ENCODE measurements around the gene CIPC.

Gene CIPC

DNA sequence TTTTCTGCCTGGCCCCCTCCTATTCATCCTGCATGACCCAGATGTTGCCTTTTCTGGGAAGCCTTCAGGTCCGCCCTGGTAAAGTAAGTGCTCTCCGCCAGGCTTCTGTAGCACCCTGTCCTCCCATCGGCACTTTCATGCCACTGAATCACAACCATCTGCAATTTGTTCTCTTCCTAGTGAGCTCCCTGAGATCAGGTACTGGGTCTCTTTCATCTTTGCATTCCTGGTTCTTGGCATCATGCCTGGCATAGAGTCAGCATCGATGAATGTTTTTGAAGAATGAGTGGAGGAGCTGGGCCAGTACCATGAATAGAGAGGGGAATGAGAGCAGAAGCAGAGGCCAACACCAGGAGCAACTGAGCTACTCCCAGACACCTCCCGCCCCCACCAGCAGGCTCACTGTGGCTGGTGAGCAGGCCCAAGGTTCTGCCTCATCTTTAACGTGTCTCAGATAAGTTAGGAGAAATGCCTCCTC is 30.4 kb downstream of the CIPC start:
- no peak for DNase-seq

- DNase-seq = no peak
Observed at GRCh38 chr14:77130386-77130785, 32.3 kb downstream of the CIPC start.

- DNase-seq = no peak
Observed at GRCh38 chr14:77131206-77131605, 33.1 kb downstream of the CIPC start.

DNA sequence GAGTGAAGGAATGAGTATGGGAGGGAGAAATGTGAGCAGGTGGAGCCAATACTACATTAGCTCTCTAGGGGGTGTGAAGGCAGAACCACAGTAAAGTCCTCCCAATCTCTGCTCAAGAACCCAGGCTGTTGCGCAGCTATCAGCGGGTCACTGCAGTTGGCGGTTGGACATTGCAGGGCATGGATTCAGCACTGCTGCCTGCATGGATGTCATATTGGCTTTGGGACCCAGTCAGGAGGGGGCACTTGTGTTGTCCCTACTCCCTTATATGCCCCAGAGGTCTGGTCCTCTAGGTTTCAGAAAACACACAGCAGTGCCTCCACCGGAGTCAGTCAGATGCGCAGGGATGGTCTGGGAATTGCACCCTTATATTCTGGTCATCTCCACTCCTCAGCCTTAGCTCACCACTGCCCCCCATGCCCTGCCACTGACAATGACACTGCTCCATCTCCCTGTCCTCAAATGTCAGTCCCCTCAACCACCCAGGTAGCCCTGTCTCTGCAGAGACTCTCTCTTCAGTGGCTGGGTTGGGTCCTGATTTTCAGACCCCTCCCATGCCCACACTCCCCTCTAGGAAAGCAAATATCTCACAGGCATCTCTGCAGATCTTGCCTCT is 33.9 kb downstream of the CIPC start:
- DNase-seq = no peak

- no peak for DNase-seq
Observed at GRCh38 chr14:77133720-77134338, 35.8 kb downstream of the CIPC start.

- DNase-seq = no peak
Observed at GRCh38 chr14:77139022-77139421, 41.0 kb downstream of the CIPC start.

DNA sequence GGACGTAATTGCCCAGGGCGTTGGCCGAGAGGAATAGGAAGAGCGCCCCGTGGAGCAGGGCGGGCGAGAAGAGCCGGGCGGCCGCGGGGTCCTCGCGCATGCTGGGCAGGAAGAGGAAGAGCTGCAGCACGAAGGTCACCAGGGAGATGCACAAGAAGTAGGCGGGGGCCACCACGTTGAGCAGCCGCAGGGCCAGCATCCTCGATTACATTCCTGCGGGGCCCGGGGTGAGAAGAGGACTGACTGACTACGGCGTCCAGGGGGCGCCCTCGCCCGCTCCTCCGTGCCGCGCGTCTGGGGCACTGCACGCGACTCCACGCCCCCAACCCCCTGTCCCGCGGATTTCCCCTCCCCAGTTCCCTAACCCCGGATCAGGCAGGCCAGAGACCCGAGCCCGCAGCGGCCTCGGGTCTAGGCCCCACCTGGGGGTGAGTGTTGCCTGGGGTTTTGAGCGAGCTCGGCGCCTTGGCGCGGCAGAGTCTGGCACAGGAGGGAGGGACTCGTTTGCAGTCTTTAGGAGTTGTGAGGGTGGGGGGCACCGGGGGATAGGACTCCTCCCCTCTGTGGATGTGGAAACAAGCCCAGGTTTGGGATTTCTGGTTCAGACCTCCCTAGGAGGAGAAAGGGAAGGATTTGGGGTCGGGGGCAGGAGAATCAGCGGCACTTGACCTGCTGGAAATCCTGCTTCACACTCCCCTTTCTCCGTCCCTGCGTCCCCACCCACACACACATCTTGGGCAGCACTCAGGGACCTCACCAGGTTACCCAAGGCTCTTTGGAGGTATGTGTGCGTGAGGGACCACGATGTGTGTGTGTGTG is 41.7 kb downstream of the CIPC start:
- DNase-seq = peak; percentile 61 to 74

GRCh38 chr14:77140359-77141213 is 42.5 kb downstream of the CIPC start:
- peak; percentile 70 to 78 for DNase-seq

DNA sequence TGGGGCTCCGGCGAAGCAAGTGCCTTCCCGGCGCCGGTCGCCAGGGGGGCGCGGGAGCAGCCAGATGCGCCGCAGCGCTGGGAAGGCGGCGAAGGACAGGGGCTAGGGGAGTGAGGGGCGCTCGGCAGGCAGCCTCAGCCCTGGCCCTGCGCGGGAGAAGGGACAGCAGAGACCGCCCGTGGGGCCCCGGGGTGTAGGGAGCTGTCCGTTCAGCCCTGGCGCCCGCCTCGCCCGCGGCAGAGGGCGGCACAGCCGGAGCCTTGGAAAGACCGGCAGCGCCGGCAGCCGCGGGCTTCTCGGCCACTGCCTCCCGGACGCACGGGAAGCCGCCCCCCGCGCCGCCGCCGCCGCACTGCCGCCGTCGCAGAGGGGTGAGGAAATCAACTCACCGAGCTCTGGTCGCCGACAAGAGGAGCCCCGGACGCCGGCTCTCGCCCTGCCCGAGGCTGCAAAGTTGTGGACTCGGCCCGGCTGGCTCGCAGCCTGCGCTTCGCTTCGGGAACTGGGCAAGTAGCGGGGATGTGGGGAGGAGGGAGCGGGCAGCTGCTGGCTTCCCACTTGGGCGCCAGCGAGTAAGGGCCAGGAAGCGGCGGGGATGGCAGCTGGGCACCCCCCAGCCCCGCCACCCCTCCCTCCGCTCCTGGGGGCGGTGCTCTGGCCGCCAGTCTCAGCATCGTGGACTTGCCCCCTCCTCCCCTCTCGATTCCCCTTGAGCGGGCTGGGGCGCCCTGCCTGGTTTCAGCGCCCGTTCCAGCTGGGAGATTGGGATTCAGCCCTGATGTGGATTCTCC is 43.4 kb downstream of the CIPC start, which contains the start of gene ZDHHC22:
Gene ZDHHC22 (minus strand): TSS at position 578 of the 791 bp plus-strand sequence. CDS start 2,053 bp downstream, outside the sequence.
- DNase-seq = peak; percentile 95 to 98

GRCh38 chr14:77142005-77142800 is 44.1 kb downstream of the CIPC start:
- DNase-seq = peak; percentile 93 to 97

- DNase-seq = peak; percentile 92 to 93
Observed at GRCh38 chr14:77143071-77143470, 45.0 kb downstream of the CIPC start.

DNA sequence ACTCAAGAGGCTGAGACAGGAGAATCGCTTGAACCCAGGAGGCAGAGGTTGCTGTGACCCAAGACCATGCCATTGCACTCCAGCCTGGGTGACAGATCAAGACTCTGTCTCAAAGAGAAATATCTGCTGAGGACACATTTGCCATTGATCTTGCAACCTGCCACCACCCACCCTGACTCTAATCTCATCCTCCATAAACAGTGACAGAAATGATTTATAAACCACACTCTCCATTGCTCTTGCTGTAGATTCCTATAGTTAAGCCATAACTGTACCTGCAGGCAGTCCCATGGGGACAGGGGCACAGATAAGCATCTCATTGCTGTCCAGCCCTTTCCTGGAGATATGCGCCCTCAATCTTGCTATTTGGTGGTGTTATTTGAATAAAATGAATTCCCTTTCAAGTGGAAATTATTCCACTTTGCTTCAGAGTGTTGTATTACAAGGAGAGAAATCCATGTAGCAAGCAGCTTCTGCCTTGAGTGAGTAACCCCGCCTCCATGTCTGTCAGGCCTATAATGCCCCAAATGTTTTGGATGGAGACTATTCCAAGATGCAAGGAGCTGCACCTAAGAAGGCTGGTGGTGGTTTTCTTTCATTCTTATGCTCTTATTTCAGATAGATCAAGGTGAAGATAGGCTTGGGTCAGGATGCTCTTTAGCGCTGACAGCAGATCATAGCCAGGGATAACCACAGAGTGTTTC is 46.5 kb downstream of the CIPC start:
- DNase-seq = peak; percentile 48 to 82

DNA sequence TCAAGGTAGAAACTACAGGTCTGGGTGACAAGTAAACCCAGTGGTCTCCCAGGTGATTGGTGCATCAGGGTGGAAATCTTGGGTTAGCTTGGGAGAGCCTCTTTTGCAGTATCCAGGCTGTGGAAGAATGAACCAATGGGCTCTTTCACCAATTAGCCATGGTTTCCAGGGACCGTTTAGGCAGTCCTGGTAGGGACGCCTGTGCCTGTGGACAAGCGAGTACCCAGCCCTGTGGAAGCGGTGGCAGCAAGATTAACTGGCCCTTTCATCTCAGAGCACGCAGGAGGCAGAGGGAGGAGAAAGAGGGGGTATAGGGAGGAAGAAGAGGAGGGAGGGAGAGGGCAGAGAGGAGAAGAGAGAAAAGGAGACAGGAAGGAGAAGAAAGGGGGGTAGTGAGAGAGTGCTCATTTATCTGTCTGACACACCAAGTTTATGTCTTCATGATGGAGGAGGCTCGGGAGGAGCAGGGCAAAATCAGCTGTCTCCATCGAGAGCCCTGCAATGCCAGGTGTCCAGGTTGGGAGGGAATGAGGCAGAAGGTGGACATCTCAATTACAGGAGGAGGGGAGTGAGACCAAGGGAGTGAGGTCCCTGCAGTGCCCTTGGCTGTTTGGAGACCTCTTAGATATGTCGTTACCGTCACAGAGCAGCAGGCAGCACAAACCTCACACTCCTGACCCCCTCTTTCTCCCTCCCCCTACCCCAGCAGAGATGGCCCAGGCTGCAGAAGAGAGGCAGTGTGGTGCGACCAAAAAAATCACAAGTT is 48.1 kb downstream of the CIPC start:
- DNase-seq = no peak

GRCh38 chr14:77148510-77149231 is 50.6 kb downstream of the CIPC start:
- peak; percentile 60 to 90 for DNase-seq

- peak; percentile 42 to 78 for DNase-seq
Observed at GRCh38 chr14:77151245-77151644, 53.2 kb downstream of the CIPC start.

DNA sequence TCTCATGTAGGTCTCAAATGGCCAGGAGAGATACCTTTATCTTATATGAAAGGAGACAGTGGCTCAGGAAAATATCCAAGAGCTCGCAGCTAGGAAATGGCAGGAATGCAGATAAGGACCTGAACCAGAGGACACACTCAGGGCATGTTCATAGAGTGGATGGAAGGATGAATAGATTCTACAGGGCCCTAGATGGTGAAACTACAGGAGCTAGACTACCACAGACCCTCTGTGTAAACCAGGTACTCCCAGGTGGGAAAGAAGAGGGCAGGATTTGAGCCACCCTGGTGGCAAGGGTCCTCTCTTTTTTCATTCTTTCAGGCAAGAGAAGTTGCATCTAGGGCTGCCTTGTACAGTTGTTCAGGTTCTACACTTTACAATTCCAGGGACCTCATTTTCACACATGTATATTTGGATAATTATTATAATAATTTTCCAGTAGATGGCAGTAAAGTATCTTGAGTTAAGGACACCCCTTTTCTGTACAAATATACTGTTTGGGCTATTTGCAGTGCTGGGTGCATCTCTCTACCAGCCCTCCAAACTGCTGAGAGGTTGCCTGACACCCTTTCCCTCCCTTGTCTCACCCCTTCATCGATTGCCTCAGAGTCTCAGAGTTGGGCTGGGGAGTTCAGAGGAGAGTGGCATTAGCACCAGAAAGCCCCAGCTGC is 54.0 kb downstream of the CIPC start:
- peak in 1 of 2 experiments; percentile 81 for DNase-seq

DNA sequence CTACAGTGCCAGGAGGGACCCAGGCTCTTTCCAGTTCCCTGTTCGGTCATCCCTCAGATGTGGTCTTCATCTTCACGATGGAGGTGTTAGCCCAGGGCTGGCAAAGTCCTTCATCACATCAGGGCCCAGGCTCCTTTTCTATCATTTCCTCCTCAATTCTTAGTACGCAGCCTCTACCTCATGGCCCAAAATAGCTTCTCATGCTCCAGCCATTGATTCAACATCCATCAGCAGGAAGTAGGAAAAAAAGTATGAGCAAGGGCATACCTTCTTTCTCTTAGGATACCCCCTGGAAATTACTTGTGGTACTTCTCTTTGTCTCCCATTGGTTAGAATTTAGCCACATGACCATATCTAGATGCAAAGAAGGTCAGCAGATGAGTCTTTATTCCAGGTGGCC is 55.7 kb downstream of the CIPC start:
- DNase-seq = no peak

- peak; percentile 48 to 77 for DNase-seq
Observed at GRCh38 chr14:77154421-77154820, 56.4 kb downstream of the CIPC start.

All from NCI-H524 (cell line).